H7 (cell line): ENCODE measurements around the gene SLC39A3. TPM values are rescaled to one million over a fixed set of nuclear protein-coding genes. Genes with fewer than 3 reads are reported as not detected.

Experiments
- DNase-seq: peaks from one replicate; pipeline ENCODE4 v3.0.0; 2012
- H3K27me3 ChIP-seq: 2 replicates; pipeline ENCODE4 v1.6.0; 2011; ENCODE audit warnings: mild to moderate bottlenecking, low read length; ENCODE audit not compliant: control insufficient read depth, insufficient read depth
- H3K36me3 ChIP-seq: replicated peaks from 2 replicates; pipeline ENCODE4 v1.5.1; 2011; ENCODE audit warnings: low read length; ENCODE audit not compliant: control insufficient read depth, insufficient read depth
- H3K4me3 ChIP-seq: 2 replicates; pipeline ENCODE4 v1.5.1; 2011; ENCODE audit warnings: low read depth, mild to moderate bottlenecking, control low read depth, low read length, moderate library complexity; ENCODE audit not compliant: insufficient read depth
- total RNA-seq: library from RNA; depleted of rRNA; stranded (reverse); fragments of >200 nt; shearing (Covaris generic); gene quantifications from 2 replicates; pipeline ENCODE4 v1.2.3, GENCODE V29; 2014

Gene SLC39A3
- total RNA-seq, 1 experiment from 2014 or later, result 45.8 TPM

GRCh38 chr19:2726904-2727639, 12.7 kb downstream of the SLC39A3 start:
- Histone ChIP-seq H3K36me3 (no peaks in the 10 kb centered on the region), H3K27me3 (peaks cover 6% of the 10 kb centered on the region), H3K4me3 (no peak overlapping the region)
- peak; percentile 85 for DNase-seq

DNA sequence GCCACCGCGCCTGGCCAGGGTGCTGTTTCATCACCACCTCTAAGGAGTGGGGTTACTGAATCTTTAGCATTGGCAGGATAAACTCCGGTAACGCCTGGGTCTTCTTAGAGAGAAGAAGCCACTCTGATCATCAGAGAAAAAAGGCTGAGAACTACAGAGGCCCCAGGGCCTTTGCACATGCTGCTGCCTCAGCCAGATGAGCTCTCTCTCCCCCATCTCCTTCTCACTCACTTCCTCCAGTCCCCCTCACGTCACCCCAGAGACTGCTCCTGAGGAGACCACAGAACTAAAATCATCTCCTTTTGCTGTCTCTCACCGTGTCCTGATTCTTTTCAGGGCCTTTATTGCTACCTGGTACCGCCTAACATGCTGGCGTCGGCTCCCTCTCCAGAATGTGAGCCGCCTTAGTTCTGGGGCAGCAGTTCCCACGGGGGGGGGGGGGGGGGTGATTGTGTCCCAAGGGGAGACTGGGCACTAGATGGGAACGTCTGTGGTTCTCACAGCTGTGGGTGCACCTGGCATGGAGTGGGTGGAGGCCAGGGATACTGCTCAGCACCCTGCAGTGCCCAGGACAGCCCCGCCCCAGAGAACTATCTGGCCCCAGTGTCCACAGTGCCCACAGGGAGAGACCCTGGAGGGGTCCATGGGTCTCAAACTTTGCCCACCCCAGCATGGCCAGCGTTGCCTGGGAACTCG, 13.5 kb downstream of the SLC39A3 start:
- Histone ChIP-seq H3K27me3 (peaks cover 11% of the 10 kb centered on the region), H3K36me3 (no peaks in the 10 kb centered on the region), H3K4me3 (no peak overlapping the region)
- DNase-seq, result no peak

- peak; percentile 72 for DNase-seq
- Histone ChIP-seq H3K4me3 (no peak overlapping the region), H3K36me3 (no peaks in the 10 kb centered on the region), H3K27me3 (peaks cover 11% of the 10 kb centered on the region)
Observed at GRCh38 chr19:2724148-2724557, 15.7 kb downstream of the SLC39A3 start.

GRCh38 chr19:2723747-2724146, 16.1 kb downstream of the SLC39A3 start:
- no peaks in the 10 kb centered on the region for H3K36me3 ChIP-seq
- DNase-seq, result no peak
- no peak overlapping the region for H3K4me3 ChIP-seq
- H3K27me3 ChIP-seq, result peaks cover 11% of the 10 kb centered on the region

DNA sequence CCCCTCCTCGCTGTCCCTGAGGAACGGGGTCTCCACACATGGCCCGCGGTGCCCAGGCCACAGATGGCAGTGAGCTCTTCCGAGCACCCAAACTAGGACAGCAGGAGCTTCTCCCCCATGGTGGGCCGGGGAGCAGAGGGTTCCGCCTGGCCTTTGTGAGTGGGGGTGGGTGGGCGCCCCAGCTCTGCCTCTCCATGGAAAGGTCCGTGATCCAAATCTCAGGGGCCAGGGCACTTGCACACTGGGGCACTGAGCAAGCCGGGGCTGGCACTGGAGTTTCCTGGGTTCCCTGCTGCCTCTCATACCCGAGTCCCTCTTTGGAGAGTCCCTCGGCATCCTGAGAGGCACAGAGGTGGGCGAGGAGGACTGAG, 16.5 kb downstream of the SLC39A3 start:
- no peak for DNase-seq

DNA sequence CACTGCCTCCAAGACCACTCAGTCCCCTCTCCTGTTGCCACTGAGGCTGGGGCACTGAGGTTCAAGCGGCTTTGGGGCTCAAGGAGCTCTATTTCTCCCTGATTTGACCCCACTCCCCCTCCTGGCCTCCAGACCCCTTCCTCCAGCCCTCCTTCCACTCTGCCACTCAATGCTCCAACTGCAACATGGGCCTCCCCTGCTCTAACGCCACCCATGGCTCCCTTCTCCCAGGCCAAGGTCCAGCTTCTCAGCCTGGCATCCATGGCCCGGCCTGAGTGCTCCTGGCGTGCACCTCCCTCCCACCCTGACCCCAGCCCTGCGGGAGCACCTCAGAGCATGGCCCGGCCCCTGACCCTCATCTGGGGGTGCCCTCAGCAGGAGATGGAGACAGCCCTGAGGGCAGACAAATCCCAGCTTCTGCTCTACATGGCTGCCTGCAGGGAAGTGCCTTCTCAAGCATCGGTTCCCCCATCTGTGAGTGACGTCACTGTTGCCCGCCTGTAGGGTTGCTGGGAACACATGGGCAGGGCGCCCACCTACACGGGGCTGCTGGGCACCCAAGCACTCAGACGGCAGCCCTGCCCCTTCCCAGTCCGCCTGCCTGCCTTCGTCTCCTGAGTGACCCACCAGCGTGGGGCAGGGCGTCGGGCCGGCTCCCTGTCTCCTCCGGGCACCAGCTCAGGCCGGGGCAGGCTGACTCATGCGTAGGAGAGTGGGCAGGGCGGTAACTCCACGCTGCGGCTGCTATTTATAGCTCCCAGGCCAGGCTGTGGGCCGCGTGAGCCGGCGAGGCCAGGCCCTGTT, 17.1 kb downstream of the SLC39A3 start:
- Histone ChIP-seq H3K27me3 (peaks cover 11% of the 10 kb centered on the region), H3K4me3 (no peak overlapping the region), H3K36me3 (no peaks in the 10 kb centered on the region)
- peak; percentile 62 for DNase-seq

More for the DNA sequence above, 16.5 kb downstream of the SLC39A3 start:
- Histone ChIP-seq H3K27me3 (peaks cover 11% of the 10 kb centered on the region), H3K4me3 (no peak overlapping the region), H3K36me3 (no peaks in the 10 kb centered on the region)

- DNase-seq, result peak; percentile 88
- H3K27me3 ChIP-seq, result peaks cover 11% of the 10 kb centered on the region
- peak overlapping the region; percentile 52 for H3K4me3 ChIP-seq
Observed at GRCh38 chr19:2721570-2722540, 18.0 kb downstream of the SLC39A3 start.

GRCh38 chr19:2720777-2721569, 18.8 kb downstream of the SLC39A3 start, which contains the start of gene DIRAS1:
Gene DIRAS1, minus strand, starts transcription at chr19:2721372. Its CDS starts 3,566 bp downstream, at chr19:2717806.
- DNase-seq, result peak; percentile 96
- peak within 1 kb of the TSS; percentile 52 for H3K4me3 ChIP-seq
- H3K36me3 ChIP-seq, result no peaks in the 10 kb centered on the region
- peaks cover 11% of the 10 kb centered on the region for H3K27me3 ChIP-seq

More at GRCh38 chr19:2721570-2722540, 18.0 kb downstream of the SLC39A3 start:
- no peaks in the 10 kb centered on the region for H3K36me3 ChIP-seq

DNA sequence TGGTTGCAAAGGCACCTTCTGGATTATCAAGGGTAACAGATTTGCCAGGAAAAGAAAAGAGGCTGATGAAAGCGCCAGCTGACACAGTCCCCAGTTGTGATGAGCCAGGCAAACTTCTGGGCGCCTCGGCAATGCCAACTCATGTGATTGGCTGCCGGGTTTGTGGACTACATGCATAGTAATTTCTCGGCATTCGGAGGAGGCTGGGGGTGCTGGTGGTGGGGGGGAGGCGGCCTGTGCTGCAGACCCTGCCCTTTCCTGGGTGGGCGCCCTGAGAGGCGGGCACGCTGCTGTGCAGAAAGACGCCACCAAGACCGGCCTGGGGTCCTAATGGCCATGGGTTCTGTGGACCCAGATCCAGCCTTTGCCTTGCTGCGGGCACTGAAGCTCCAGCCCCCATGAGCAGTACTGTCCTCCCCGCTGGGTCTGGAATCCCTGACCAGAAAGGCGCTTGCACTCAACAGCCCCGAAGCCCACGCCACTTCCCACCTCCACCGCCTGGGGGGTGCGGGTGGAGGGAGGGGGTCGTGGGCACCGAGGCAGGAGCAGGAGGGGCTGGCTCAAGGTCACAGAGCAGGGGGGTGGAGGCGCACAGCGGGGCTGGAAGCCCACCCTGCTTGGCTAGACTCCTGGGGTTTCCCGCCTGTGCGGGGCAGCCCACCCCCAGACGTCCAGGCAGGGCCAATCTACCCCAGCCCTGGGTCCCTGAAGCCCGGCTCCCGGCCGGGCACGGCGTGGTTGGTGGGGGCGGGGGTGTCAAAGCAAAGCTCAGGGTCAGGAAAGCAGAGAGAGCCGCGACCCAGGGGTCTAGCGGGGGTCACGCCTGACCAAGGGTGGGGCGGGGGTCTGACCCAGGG, 19.7 kb downstream of the SLC39A3 start:
- Histone ChIP-seq H3K27me3 (peaks cover 11% of the 10 kb centered on the region), H3K36me3 (no peaks in the 10 kb centered on the region), H3K4me3 (peak overlapping the region; percentile 46)
- DNase-seq, result peak; percentile 91

- no peaks in the 10 kb centered on the region for H3K36me3 ChIP-seq
Observed at GRCh38 chr19:2719232-2719735, 20.5 kb downstream of the SLC39A3 start.

DNA sequence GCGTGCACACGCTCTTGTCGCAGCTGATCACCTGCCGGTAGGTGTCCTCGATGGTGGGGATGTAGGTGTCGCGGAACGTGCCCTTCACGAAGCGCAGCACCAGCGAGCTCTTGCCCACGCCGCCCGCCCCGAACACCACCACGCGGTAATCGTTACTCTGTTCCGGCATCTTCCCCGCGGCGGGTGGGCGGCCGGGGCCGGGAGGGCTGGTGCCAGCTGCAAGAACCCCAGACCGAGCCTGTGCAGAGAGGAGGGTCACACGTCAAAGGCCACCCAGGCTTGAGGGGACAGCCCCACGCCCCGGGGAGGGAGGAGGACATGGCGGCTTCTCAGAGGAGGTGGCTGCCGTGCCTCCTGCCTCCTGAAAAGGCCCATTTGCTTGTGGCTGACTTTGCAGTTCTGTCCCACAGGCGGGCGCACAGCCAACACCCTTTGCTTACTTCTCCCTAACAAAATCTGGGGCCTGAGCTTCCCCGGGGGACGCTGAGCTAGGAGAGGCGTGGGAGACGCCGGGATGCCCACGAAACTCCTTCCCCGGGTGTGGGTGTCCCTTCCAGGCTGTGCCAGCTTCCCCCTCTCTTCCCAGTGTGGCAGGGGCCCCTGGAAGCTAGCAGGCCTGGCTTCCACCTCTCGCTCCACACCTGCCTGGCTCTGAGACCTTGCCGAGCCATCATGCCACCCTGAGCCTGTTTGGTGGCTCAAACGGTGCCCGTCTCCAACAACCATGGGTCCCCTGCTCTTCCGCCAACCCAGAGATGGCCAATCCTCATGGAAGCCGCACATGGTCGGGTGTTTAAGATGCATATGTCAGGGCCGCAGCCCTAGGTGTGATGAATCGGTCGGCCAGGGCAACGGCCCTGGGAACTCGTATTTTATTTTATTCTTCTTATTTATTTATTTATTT, 21.9 kb downstream of the SLC39A3 start:
- no peak for DNase-seq
- Histone ChIP-seq H3K4me3 (no peak overlapping the region), H3K36me3 (no peaks in the 10 kb centered on the region), H3K27me3 (peaks cover 11% of the 10 kb centered on the region)

More at GRCh38 chr19:2719232-2719735, 20.5 kb downstream of the SLC39A3 start:
- Histone ChIP-seq H3K27me3 (peaks cover 11% of the 10 kb centered on the region), H3K4me3 (no peak overlapping the region)
- peak; percentile 68 for DNase-seq
